Panc1 (cell line): Measurements from ENCODE around the gene RNU1-1.
"Not testable (repeated sequence)": the region's sequence is repeated elsewhere in the genome, so short reads cannot be mapped to it uniquely, and the experiment has no call there.

Experiments used
- POLR2AphosphoS5 ChIP-seq: IDR thresholded peaks from 2 replicates; pipeline ENCODE4 v1.6.1; 2012; ENCODE audit warnings: mild to moderate bottlenecking, low read depth, low read length, moderate library complexity
- SIN3A ChIP-seq: IDR thresholded peaks from 2 replicates; pipeline ENCODE4 v1.6.1; 2012; ENCODE audit warnings: low read depth, mild to moderate bottlenecking, low read length, moderate library complexity, borderline replicate concordance; ENCODE audit not compliant: insufficient read depth
- TCF7L2 ChIP-seq: IDR thresholded peaks from 2 replicates; pipeline ENCODE4 v1.6.1; 2011; ENCODE audit warnings: mild to moderate bottlenecking, low read depth, low read length, inconsistent platforms
- TF ChIP-seq, protein P1 (sequence below): fragments of 450-650 bp; IDR thresholded peaks from 2 replicates; pipeline ENCODE4 v1.5.1; 2017; ENCODE audit warnings: mild to moderate bottlenecking
- TF ChIP-seq, protein P2 (sequence below), 2 experiments: IDR thresholded peaks; 2 replicates each; pipeline ENCODE4 v1.6.1; 2011 to 2012; ENCODE audit warnings: low read depth in 2 of 2, control low read depth in 1 of 2, low read length in 1 of 2, mild to moderate bottlenecking in 1 of 2, moderate library complexity in 1 of 2; ENCODE audit not compliant: insufficient read depth in 1 of 2

DNA sequence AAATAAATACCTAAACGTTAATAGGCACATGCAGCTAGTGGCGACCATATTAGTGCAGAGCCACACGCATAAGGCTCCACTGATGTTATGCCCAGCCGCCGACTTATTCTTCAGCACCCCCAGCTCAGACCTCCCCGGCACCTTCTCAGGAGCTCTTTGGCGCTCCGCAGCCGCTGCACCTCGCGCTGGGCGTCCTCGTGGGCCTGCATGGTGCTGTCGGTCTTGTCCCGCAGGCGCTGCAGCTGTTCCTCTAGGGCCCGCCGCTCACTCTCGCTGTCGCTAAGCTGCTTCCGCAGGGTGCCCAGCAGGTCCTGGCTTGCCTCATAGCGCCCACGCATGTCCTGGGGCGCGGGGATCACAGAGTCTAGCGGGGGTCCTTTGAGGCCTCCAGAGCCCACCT, 30.9 kb downstream of the RNU1-1 start:
- TF ChIP-seq TCF7L2, POLR2AphosphoS5, SIN3A: not testable (repeated sequence)
- TF ChIP-seq, protein P1, sequence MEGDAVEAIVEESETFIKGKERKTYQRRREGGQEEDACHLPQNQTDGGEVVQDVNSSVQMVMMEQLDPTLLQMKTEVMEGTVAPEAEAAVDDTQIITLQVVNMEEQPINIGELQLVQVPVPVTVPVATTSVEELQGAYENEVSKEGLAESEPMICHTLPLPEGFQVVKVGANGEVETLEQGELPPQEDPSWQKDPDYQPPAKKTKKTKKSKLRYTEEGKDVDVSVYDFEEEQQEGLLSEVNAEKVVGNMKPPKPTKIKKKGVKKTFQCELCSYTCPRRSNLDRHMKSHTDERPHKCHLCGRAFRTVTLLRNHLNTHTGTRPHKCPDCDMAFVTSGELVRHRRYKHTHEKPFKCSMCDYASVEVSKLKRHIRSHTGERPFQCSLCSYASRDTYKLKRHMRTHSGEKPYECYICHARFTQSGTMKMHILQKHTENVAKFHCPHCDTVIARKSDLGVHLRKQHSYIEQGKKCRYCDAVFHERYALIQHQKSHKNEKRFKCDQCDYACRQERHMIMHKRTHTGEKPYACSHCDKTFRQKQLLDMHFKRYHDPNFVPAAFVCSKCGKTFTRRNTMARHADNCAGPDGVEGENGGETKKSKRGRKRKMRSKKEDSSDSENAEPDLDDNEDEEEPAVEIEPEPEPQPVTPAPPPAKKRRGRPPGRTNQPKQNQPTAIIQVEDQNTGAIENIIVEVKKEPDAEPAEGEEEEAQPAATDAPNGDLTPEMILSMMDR: not testable (repeated sequence)
- TF ChIP-seq, protein P2, sequence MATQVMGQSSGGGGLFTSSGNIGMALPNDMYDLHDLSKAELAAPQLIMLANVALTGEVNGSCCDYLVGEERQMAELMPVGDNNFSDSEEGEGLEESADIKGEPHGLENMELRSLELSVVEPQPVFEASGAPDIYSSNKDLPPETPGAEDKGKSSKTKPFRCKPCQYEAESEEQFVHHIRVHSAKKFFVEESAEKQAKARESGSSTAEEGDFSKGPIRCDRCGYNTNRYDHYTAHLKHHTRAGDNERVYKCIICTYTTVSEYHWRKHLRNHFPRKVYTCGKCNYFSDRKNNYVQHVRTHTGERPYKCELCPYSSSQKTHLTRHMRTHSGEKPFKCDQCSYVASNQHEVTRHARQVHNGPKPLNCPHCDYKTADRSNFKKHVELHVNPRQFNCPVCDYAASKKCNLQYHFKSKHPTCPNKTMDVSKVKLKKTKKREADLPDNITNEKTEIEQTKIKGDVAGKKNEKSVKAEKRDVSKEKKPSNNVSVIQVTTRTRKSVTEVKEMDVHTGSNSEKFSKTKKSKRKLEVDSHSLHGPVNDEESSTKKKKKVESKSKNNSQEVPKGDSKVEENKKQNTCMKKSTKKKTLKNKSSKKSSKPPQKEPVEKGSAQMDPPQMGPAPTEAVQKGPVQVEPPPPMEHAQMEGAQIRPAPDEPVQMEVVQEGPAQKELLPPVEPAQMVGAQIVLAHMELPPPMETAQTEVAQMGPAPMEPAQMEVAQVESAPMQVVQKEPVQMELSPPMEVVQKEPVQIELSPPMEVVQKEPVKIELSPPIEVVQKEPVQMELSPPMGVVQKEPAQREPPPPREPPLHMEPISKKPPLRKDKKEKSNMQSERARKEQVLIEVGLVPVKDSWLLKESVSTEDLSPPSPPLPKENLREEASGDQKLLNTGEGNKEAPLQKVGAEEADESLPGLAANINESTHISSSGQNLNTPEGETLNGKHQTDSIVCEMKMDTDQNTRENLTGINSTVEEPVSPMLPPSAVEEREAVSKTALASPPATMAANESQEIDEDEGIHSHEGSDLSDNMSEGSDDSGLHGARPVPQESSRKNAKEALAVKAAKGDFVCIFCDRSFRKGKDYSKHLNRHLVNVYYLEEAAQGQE (IDR thresholded peaks at IDR 0.05; ENCODE audit: insufficient read depth in 1 of 2, low read depth in 2 of 2, low read length in 1 of 2): not testable (repeated sequence)
